Subcutaneous abdominal adipose tissue (tissue), 5 donors: ENCODE measurements around the gene KLK2.

Source experiments
- H3K27ac ChIP-seq: one replicate; pipeline ENCODE4 v1.7.0; 2013; ENCODE audit warnings: low read depth, mild to moderate bottlenecking, inconsistent platforms, low read length, moderate library complexity
- H3K27me3 ChIP-seq, 5 donors: one replicate each; pipeline ENCODE4 v1.7.0; 2013; ENCODE audit warnings: low read length in 5 of 5, inconsistent platforms in 1 of 5; ENCODE audit not compliant: control insufficient read depth in 5 of 5, insufficient read depth in 4 of 5
- H3K36me3 ChIP-seq, 5 donors: one replicate each; pipeline ENCODE4 v1.7.0; 2013; ENCODE audit warnings: low read length in 5 of 5; ENCODE audit not compliant: control insufficient read depth in 5 of 5, insufficient read depth in 5 of 5
- H3K4me1 ChIP-seq, 5 donors: one replicate each; pipeline ENCODE4 v1.7.0; 2013; ENCODE audit warnings: low read length in 5 of 5, mild to moderate bottlenecking in 3 of 5, moderate library complexity in 1 of 5; ENCODE audit not compliant: control insufficient read depth in 5 of 5, insufficient read depth in 5 of 5
- H3K4me3 ChIP-seq, 5 donors: one replicate each; pipeline ENCODE4 v1.7.0; 2013; ENCODE audit warnings: low read length in 5 of 5, low read depth in 1 of 5
- H3K9ac ChIP-seq, 5 donors: one replicate each; pipeline ENCODE4 v1.7.0; 2013; ENCODE audit warnings: low read length in 5 of 5, mild to moderate bottlenecking in 4 of 5, moderate library complexity in 3 of 5
- H3K9me3 ChIP-seq, 5 donors: one replicate each; pipeline ENCODE4 v1.7.0; 2013; ENCODE audit warnings: low read length in 5 of 5; ENCODE audit not compliant: control insufficient read depth in 5 of 5
- donor health status: healthy.
- donor health status: healthy.
- donor health status: healthy.
- donor health status: healthy.
- donor health status: healthy.

KLK2 gene

GRCh38 chr19:50873056-50873455 is at the start of gene KLK2:
KLK2 (plus strand) TSS chr19:50873439; CDS start chr19:50873474, 35 bp downstream.
- H3K27me3 ChIP-seq, result peaks cover 10 to 52% (median 40%) of the 10 kb centered on the region in 5 donors
- H3K9me3 ChIP-seq, result no peaks in the 10 kb centered on the region
- H3K36me3 ChIP-seq, result no peaks in the 10 kb centered on the region
- no peak within 1 kb of the TSS for H3K27ac ChIP-seq
- no peak within 1 kb of the TSS for H3K9ac ChIP-seq
- H3K4me1 ChIP-seq, result no peaks in the 10 kb centered on the region
- H3K4me3 ChIP-seq, result no peak within 1 kb of the TSS

GRCh38 chr19:50826492-50827240 is 46.6 kb upstream of the KLK2 start:
- H3K4me3 ChIP-seq, result no peak overlapping the region
- no peak overlapping the region for H3K9ac ChIP-seq
- H3K36me3 ChIP-seq, result no peaks in the 10 kb centered on the region
- no peak overlapping the region for H3K27ac ChIP-seq
- peaks cover 0 to 39% (median 25%) of the 10 kb centered on the region in 5 donors for H3K27me3 ChIP-seq
- H3K9me3 ChIP-seq, result no peaks in the 10 kb centered on the region
- no peaks in the 10 kb centered on the region for H3K4me1 ChIP-seq

- no peak overlapping the region for H3K4me3 ChIP-seq
- H3K9me3 ChIP-seq, result no peaks in the 10 kb centered on the region
- H3K9ac ChIP-seq, result no peak overlapping the region
- peaks cover 0 to 32% (median 18%) of the 10 kb centered on the region in 5 donors for H3K27me3 ChIP-seq
- no peak overlapping the region for H3K27ac ChIP-seq
- H3K4me1 ChIP-seq, result no peaks in the 10 kb centered on the region
- no peaks in the 10 kb centered on the region for H3K36me3 ChIP-seq
These were observed 45.8 kb upstream of the KLK2 start for GRCh38 chr19:50827476-50827875.

- Histone ChIP-seq H3K27me3 (peaks cover 0 to 34% (median 24%) of the 10 kb centered on the region in 5 donors), H3K9ac (no peak overlapping the region), H3K9me3 (no peaks in the 10 kb centered on the region), H3K4me3 (no peak overlapping the region), H3K27ac (no peak overlapping the region), H3K36me3 (no peaks in the 10 kb centered on the region), H3K4me1 (no peaks in the 10 kb centered on the region)
These were observed 43.4 kb upstream of the KLK2 start for GRCh38 chr19:50829801-50830200.

GRCh38 chr19:50830266-50831025 is 42.8 kb upstream of the KLK2 start:
- Histone ChIP-seq H3K9me3 (no peaks in the 10 kb centered on the region), H3K27me3 (peaks cover 0 to 37% (median 30%) of the 10 kb centered on the region in 5 donors), H3K27ac (no peak overlapping the region), H3K36me3 (no peaks in the 10 kb centered on the region), H3K9ac (no peak overlapping the region), H3K4me3 (no peak overlapping the region), H3K4me1 (peaks cover 0 to 3% (median 3%) of the 10 kb centered on the region in 5 donors)

- Histone ChIP-seq H3K27ac (no peak overlapping the region), H3K36me3 (no peaks in the 10 kb centered on the region), H3K27me3 (peaks cover 0 to 38% (median 31%) of the 10 kb centered on the region in 5 donors), H3K4me1 (peaks cover 0 to 8% (median 7%) of the 10 kb centered on the region in 5 donors), H3K9ac (no peak overlapping the region), H3K9me3 (no peaks in the 10 kb centered on the region), H3K4me3 (no peak overlapping the region)
These were observed 42.2 kb upstream of the KLK2 start for GRCh38 chr19:50831026-50831396.

- Histone ChIP-seq H3K27ac (no peak overlapping the region), H3K9ac (no peak overlapping the region), H3K27me3 (peaks cover 7 to 50% (median 39%) of the 10 kb centered on the region in 5 donors), H3K9me3 (no peaks in the 10 kb centered on the region), H3K4me1 (peaks cover 0 to 13% (median 11%) of the 10 kb centered on the region in 5 donors), H3K4me3 (no peak overlapping the region), H3K36me3 (no peaks in the 10 kb centered on the region)
These were observed 40.6 kb upstream of the KLK2 start for GRCh38 chr19:50832666-50833065.

GRCh38 chr19:50833117-50833801 is 40.0 kb upstream of the KLK2 start, which contains the start of gene KLK15:
KLK15 (minus strand) TSS chr19:50833574; CDS start chr19:50831492, 2,082 bp downstream.
- Histone ChIP-seq H3K27me3 (peaks cover 7 to 52% (median 39%) of the 10 kb centered on the region in 5 donors), H3K4me1 (peaks cover 0 to 13% (median 11%) of the 10 kb centered on the region in 5 donors), H3K9ac (no peak within 1 kb of the TSS), H3K4me3 (no peak within 1 kb of the TSS), H3K36me3 (no peaks in the 10 kb centered on the region), H3K27ac (no peak within 1 kb of the TSS), H3K9me3 (no peaks in the 10 kb centered on the region)

- Histone ChIP-seq H3K36me3 (no peaks in the 10 kb centered on the region), H3K9ac (no peak overlapping the region), H3K27me3 (peaks cover 7 to 51% (median 39%) of the 10 kb centered on the region in 5 donors)
These were observed 39.5 kb upstream of the KLK2 start for GRCh38 chr19:50833802-50834167.

More at GRCh38 chr19:50833802-50834167, 39.5 kb upstream of the KLK2 start:
- Histone ChIP-seq H3K4me1 (peaks cover 0 to 13% (median 11%) of the 10 kb centered on the region in 5 donors), H3K4me3 (no peak overlapping the region), H3K27ac (no peak overlapping the region), H3K9me3 (no peaks in the 10 kb centered on the region)
